Measurements from ENCODE around the gene PRDM15. TPM values are rescaled to one million over a fixed set of nuclear protein-coding genes. Genes with fewer than 3 reads are reported as not detected.

PRDM15 gene, protein sequence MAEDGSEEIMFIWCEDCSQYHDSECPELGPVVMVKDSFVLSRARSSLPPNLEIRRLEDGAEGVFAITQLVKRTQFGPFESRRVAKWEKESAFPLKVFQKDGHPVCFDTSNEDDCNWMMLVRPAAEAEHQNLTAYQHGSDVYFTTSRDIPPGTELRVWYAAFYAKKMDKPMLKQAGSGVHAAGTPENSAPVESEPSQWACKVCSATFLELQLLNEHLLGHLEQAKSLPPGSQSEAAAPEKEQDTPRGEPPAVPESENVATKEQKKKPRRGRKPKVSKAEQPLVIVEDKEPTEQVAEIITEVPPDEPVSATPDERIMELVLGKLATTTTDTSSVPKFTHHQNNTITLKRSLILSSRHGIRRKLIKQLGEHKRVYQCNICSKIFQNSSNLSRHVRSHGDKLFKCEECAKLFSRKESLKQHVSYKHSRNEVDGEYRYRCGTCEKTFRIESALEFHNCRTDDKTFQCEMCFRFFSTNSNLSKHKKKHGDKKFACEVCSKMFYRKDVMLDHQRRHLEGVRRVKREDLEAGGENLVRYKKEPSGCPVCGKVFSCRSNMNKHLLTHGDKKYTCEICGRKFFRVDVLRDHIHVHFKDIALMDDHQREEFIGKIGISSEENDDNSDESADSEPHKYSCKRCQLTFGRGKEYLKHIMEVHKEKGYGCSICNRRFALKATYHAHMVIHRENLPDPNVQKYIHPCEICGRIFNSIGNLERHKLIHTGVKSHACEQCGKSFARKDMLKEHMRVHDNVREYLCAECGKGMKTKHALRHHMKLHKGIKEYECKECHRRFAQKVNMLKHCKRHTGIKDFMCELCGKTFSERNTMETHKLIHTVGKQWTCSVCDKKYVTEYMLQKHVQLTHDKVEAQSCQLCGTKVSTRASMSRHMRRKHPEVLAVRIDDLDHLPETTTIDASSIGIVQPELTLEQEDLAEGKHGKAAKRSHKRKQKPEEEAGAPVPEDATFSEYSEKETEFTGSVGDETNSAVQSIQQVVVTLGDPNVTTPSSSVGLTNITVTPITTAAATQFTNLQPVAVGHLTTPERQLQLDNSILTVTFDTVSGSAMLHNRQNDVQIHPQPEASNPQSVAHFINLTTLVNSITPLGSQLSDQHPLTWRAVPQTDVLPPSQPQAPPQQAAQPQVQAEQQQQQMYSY
- total RNA-seq: 10 to 100 TPM; 12.9 to 22.1 TPM

DNA sequence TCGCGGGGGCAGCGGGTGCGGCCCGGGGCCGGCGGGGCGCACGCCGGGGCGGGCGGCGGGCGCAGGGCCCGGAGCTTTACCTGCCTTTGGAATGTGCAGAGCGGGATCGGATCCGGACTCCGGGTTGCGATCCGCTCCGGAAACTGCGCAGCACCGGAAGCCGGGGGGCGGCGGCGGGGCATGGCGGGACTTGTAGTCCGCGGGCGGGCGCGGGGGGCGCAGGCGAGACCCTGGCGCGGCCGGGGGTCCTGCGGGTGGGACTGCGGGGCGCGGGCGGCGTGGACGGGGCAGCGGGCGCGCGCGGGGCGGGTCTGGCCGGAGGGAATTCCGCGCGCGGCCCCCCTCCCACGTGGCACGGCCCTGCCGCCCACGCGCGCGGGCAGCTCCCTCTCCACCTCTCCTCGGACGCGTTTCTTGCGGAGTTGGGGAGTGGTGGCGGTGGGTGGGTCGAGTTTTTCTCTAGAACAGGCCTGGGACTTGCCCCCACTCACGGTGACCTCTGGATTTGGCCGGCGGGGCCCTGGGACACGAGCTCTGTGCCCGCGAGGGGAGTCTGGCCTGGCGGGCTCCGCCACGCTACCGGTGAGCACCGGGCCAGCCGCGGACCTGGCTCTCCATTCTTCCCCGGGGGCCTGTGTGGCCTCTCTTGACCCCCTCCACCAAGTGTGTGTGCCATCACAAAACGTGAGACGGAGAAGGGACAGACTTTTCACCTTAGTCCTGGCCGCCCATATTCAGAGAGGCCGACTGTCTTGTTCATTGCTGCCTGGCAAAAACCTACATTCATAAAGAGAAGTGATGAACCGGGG lies at the start of gene PRDM15:
TSS of gene PRDM15 (minus strand) at position 155 of the 809 bp plus-strand sequence. CDS start 18,981 bp downstream, outside the sequence.
- peaks cover 16 to 20% of the 10 kb centered on the region in 2 donors for H3K4me1 Mint-ChIP-seq (ENCODE audit: low read depth in 2 of 2)

DNA sequence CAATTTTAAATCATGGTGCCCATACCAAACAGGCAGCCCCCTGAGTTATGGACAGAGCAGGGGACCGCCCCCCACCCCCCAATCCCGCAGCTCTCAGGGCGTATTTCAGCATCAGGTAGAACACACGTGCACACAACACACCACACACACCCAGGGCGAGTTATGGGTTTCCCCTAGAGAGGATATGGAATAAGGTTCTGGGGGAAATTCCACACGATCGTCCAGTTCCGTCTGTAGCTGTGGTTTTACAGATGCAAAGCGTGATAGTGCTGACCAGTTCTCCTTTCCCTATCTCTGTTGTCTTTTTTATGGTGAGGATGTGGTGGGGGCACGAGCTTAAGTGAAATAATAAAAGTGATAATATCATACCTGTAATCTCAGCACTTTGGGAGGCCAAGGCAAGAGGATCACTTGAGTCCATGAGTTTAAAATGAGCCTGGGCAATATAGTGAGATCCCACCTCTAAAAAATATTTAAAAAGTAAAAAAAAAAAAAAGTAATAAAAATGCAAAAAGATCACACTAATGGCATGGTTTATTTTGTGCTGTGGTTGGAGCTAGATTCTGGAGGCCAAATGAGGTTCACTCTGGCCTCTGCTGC lies 49.6 kb upstream of the PRDM15 start:
- H3K4me1 Mint-ChIP-seq (ENCODE audit: low read depth in 2 of 2): peaks cover 24 to 41% of the 10 kb centered on the region in 2 donors
- DNase-seq (ENCODE audit: low spot score) (no peak), ATAC-seq (peak; percentile 14 to 63)
- H3K36me3 Mint-ChIP-seq: no peaks in the 10 kb centered on the region
- H3K9me3 Mint-ChIP-seq: no peaks in the 10 kb centered on the region
- no peak overlapping the region for H3K27ac Mint-ChIP-seq
- no peak overlapping the region for H3K4me3 Mint-ChIP-seq
- peaks cover 16 to 18% of the 10 kb centered on the region in 2 donors for H3K27me3 Mint-ChIP-seq

More for the DNA sequence above, at the start of gene PRDM15:
- Mint-ChIP-seq H3K36me3 (no peaks in the 10 kb centered on the region), H3K27me3 (no peaks in the 10 kb centered on the region), H3K9me3 (no peaks in the 10 kb centered on the region), H3K27ac (peak within 1 kb of the TSS; percentile 86 to 88), H3K4me3 (peak within 1 kb of the TSS; percentile 87)
- ATAC-seq: peak; percentile 87 to 90
- peak; percentile 87 for DNase-seq (ENCODE audit: low spot score)

DNA sequence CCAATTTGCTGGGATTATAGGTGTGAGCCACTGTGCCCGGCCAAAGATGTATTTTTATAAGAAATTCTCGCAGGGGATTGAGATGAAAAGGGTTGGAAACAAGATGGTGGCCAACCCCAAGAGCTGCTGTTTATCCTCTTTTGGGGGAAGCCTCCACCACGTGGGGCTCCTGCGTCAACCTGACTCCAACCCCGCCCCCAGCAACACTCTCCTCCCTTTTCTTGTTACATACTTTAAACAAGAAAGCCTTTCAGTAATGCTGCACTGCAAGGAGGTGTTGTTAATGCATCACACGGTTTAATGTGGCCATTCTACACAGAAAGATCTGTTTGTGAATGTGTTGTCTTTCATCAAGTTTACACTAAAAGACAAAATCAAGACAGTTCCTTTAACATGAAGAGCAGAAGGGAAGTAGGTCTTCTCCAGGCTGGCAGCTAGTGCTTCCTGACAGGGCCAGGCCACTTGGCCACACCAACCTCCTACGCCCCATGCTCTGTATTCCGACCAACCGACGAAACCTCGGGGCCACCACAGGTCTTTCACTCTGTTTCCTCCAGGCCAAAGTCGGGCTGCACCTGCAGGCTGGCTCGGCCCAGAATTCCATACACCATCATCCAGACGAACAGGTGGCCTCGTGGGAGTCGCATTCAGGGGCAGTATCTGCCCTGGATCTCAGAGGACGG lies 48.7 kb upstream of the PRDM15 start:
- Mint-ChIP-seq H3K27ac (no peak overlapping the region), H3K4me3 (no peak overlapping the region)
- no peak for DNase-seq (ENCODE audit: low spot score)

DNA sequence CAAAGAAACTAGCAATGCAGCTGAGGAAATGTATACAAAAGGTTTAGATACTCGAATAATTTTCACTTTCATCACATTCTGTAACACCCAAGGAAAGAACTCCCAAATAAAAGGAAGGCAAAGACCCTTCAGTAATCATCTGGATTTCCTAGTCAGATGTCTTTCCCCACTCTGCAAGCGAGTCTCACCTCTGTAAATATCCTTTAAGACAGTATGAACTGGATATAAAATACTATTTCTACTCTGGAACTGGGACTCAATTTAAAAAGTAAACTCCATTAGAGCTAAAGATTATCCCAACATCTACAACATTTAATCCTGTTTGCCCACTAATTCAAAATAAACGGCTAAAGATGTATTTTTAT lies 47.6 kb upstream of the PRDM15 start:
- Mint-ChIP-seq H3K27me3 (peaks cover 4 to 9% of the 10 kb centered on the region in 2 donors), H3K4me3 (peak overlapping the region; percentile 75), H3K36me3 (no peaks in the 10 kb centered on the region), H3K27ac (peak overlapping the region; percentile 81 to 96), H3K4me1 (ENCODE audit: low read depth in 2 of 2) (peaks cover 14 to 37% of the 10 kb centered on the region in 2 donors), H3K9me3 (no peaks in the 10 kb centered on the region)
- DNase-seq (ENCODE audit: low spot score) (no peak), ATAC-seq (peak in 1 of 2 donors; percentile 34)

More for the DNA sequence above, 48.7 kb upstream of the PRDM15 start:
- Mint-ChIP-seq H3K9me3 (no peaks in the 10 kb centered on the region), H3K27me3 (peaks cover 11 to 12% of the 10 kb centered on the region in 2 donors), H3K36me3 (no peaks in the 10 kb centered on the region), H3K4me1 (ENCODE audit: low read depth in 2 of 2) (peaks cover 19 to 44% of the 10 kb centered on the region in 2 donors)
- no peak for ATAC-seq

DNA sequence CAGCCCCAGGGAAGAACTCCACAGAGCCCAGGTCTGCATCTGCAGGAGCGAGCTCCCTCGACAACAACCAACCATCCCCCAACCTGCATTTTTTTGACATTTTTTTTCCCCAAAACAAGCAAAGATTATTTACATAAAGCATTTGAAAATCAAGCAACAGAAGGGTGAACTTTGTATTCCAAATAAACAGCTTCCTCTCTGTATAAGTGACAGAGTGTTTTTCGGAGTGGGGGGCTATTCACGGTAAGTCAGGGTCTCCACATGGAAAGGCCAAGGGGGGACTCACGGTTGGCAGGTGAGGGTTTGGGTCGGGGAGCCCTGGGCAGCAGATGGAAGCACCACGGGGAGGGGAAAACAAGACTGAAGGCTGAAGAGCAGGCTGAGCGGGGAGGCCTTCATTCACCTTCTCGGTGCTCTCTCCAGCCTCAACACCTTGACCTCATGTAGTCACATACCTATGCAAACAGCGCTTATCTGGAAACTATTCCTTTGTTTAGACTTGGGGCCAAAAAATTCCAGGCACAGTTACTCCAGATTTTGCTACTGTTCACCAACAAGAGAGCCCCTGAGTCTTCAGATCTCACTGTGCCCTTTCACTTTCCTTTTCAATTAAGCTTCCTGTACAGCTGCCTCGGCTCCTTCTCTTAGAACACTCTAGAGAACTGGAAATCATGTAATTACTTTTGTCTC lies 47.1 kb upstream of the PRDM15 start:
- Mint-ChIP-seq H3K9me3 (no peaks in the 10 kb centered on the region), H3K4me3 (peak overlapping the region; percentile 75), H3K27me3 (peaks cover 4 to 13% of the 10 kb centered on the region in 2 donors), H3K36me3 (no peaks in the 10 kb centered on the region), H3K4me1 (ENCODE audit: low read depth in 2 of 2) (peaks cover 14 to 37% of the 10 kb centered on the region in 2 donors), H3K27ac (peak overlapping the region; percentile 81 to 96)
- no peak for DNase-seq (ENCODE audit: low spot score)
- ATAC-seq: peak; percentile 80 to 88

DNA sequence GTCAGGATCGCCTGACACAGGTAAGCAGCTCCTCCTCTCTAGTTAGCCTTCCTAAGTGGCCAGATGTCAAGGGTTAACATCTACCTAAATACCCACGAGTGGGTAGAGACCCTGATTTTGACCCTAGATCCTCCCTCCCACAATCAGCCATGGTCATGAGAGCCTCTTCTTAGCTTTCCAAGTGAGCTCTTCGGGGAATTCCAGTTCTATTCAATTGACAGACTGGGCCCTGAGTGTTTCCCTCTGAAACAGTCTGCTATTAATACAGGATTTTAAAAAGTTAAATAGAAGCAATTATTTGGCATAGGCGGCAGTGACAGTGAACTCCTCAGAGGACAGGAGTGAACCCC lies 46.6 kb upstream of the PRDM15 start:
- no peak for DNase-seq (ENCODE audit: low spot score)
- H3K4me3 Mint-ChIP-seq: peak overlapping the region; percentile 75
- ATAC-seq: no peak
- peaks cover 14 to 37% of the 10 kb centered on the region in 2 donors for H3K4me1 Mint-ChIP-seq (ENCODE audit: low read depth in 2 of 2)
- no peaks in the 10 kb centered on the region for H3K9me3 Mint-ChIP-seq
- peak overlapping the region; percentile 81 to 96 for H3K27ac Mint-ChIP-seq
- peaks cover 4 to 13% of the 10 kb centered on the region in 2 donors for H3K27me3 Mint-ChIP-seq
- no peaks in the 10 kb centered on the region for H3K36me3 Mint-ChIP-seq

DNA sequence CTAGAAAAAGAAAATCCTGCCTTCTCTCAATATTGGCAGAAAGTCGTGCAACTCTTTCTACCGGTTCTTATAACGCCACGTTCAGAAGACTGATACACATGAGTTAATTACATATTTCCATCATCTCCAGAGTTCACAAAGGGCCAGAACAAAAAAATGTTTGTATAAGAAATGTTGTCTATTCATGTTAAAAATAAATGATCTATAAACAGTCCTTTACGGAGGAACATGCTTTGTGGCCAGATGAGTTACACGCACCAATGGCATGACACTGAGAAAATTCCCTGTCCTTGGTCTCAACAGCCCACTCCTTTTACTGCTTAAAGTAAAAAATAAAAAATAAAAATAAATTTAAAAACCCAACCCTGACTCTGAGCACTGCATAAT lies 45.2 kb upstream of the PRDM15 start:
- Mint-ChIP-seq H3K27ac (peak overlapping the region in 1 of 2 donors; percentile 73), H3K9me3 (no peaks in the 10 kb centered on the region), H3K4me1 (ENCODE audit: low read depth in 2 of 2) (peaks cover 14 to 34% of the 10 kb centered on the region in 2 donors), H3K27me3 (peaks cover 0 to 6% of the 10 kb centered on the region in 2 donors), H3K36me3 (no peaks in the 10 kb centered on the region), H3K4me3 (no peak overlapping the region)
- DNase-seq (ENCODE audit: low spot score) (no peak), ATAC-seq (no peak)

DNA sequence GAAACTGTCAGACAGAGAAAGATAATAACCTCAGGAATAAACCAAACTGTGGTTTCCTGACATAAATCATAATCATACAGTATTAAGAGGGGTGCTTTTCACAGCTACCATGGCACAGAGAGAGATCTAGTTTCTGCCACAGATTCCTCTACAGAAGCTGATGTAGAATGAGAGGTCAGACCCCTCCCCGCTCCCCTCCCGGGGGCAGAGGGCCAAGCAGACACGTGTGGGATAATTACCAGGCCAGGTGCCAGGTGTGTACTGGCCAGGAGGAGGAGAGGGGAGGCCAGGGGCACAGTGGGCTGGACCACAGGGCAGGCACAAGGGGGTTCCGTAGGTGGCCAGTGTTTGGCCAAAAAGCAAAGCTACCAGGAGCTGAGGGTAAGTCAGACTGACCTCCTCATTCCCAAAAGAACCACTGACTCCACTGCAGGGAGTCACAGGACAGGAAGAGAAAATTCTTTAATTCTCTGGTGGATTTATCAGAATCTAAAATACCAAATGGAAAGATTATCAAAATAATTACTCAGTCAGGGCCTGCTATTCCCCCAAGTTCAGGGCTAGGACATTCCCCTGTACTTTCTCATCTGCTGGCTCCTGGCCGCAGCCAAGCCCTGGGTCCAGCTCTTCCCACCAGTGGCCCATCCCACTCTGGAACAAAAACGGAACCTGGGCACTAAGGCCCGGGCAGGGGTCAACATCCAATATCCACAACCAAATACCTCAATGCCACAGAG lies 44.7 kb upstream of the PRDM15 start:
- Mint-ChIP-seq H3K4me1 (ENCODE audit: low read depth in 2 of 2) (peaks cover 14 to 33% of the 10 kb centered on the region in 2 donors), H3K27me3 (peaks cover 0 to 6% of the 10 kb centered on the region in 2 donors), H3K9me3 (no peaks in the 10 kb centered on the region), H3K36me3 (no peaks in the 10 kb centered on the region), H3K4me3 (no peak overlapping the region), H3K27ac (peak overlapping the region in 1 of 2 donors; percentile 73)
- ATAC-seq (no peak), DNase-seq (ENCODE audit: low spot score) (no peak)

DNA sequence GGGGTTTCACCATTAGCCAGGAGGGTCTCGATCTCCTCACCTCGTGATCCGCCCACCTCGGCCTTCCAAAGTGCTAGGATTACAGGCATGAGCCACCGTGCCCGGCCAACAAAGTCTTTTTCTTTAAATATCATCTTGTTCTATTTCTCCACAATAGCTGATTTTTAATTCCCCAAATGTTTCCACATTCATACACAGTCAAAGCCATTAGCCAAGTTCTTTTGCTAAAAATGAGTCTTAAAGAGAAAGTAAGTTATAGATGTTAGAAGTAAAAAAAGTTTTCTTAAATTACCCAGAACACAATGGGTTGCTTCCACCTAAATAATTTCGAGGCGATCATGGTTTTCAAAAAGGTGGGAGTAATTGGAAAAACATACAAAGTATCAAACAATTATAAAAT lies 44.0 kb upstream of the PRDM15 start:
- Mint-ChIP-seq H3K4me1 (ENCODE audit: low read depth in 2 of 2) (peaks cover 14 to 28% of the 10 kb centered on the region in 2 donors), H3K36me3 (no peaks in the 10 kb centered on the region), H3K27me3 (peaks cover 0 to 6% of the 10 kb centered on the region in 2 donors), H3K9me3 (no peaks in the 10 kb centered on the region), H3K27ac (peak overlapping the region in 1 of 2 donors; percentile 73), H3K4me3 (no peak overlapping the region)
- DNase-seq (ENCODE audit: low spot score) (no peak), ATAC-seq (no peak)

DNA sequence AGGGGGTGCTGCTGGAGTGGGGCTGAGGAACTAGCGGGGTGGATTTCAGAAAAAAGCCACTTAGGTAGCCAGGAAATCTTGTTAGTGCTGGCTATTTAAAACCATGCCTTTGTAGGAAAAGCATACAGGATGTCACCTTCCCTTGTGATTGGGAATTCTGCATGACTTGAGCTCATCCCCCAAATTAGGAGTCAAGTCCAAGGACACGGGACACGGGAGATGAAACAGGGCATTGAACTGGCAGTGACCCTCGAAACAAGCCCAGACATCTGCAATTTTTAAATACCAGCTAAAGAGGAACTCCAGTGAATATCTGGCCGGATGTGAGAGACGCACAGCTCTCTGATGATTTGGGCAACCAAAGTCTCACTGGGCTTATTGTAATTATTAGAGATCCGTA lies 41.9 kb upstream of the PRDM15 start:
- no peaks in the 10 kb centered on the region for H3K36me3 Mint-ChIP-seq
- H3K27ac Mint-ChIP-seq: no peak overlapping the region
- H3K4me3 Mint-ChIP-seq: no peak overlapping the region
- DNase-seq (ENCODE audit: low spot score) (no peak), ATAC-seq (no peak)
- no peaks in the 10 kb centered on the region for H3K9me3 Mint-ChIP-seq
- H3K4me1 Mint-ChIP-seq (ENCODE audit: low read depth in 2 of 2): peaks cover 4 to 12% of the 10 kb centered on the region in 2 donors
- peaks cover 0 to 6% of the 10 kb centered on the region in 2 donors for H3K27me3 Mint-ChIP-seq

DNA sequence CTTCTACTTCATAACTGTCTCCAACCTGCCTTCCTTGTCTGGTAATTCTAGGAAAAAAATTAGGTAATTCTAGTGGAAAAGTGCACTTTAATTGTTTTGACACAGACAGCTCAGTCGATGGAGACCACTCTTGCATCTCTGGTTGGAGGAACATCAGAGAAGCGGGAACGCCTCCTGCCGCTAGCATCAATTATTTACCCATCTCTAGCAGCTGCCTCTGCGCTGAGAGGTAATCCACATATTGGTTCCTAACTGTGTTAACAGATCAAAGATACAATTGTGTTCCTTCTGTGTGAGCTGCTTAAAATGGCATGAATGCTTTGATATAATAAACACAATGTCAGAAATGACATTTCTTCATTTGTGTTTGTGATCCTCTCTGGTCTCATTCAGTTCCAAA lies 41.3 kb upstream of the PRDM15 start:
- peaks cover 0 to 7% of the 10 kb centered on the region in 2 donors for H3K4me1 Mint-ChIP-seq (ENCODE audit: low read depth in 2 of 2)
- DNase-seq (ENCODE audit: low spot score) (no peak), ATAC-seq (no peak)
- H3K27ac Mint-ChIP-seq: no peak overlapping the region
- peaks cover 0 to 6% of the 10 kb centered on the region in 2 donors for H3K27me3 Mint-ChIP-seq
- no peaks in the 10 kb centered on the region for H3K9me3 Mint-ChIP-seq
- no peak overlapping the region for H3K4me3 Mint-ChIP-seq
- no peaks in the 10 kb centered on the region for H3K36me3 Mint-ChIP-seq

All from natural killer cell treated with Interleukin-12 subunit alpha and Interleukin-12 subunit beta and Interleukin-15 and Interleukin-18, amount 100 ng/mL, for 72 hours (primary cell).